ENCODE results near the gene RORC. TPM values are rescaled to one million over a fixed set of nuclear protein-coding genes. Genes with fewer than 3 reads are reported as not detected.

The RORC gene
- total RNA-seq, 2 donors from 2014 or later = not detected

GRCh38 chr1:151834239-151834638, 2.6 kb upstream of the RORC start:
- no peak overlapping the region for H3K27ac ChIP-seq (ENCODE audit: low read depth, low read length)
- H3K9me3 Mint-ChIP-seq = no peaks in the 10 kb centered on the region

GRCh38 chr1:151833172-151833900, 1.7 kb upstream of the RORC start:
- H3K27ac ChIP-seq (ENCODE audit: low read depth, low read length) = no peak overlapping the region
- no peak for DNase-seq
- no peaks in the 10 kb centered on the region for H3K4me1 ChIP-seq (ENCODE audit: control insufficient read depth, insufficient read depth, low read length)
- H3K27ac Mint-ChIP-seq = no peak overlapping the region
- H3K4me3 ChIP-seq (ENCODE audit: low read length) = no peak overlapping the region
- peaks cover 19% of the 10 kb centered on the region for H3K27me3 ChIP-seq (ENCODE audit: control insufficient read depth, insufficient read depth, low read length, poor library complexity, severe bottlenecking)
- H3K4me1 Mint-ChIP-seq = peaks cover 19% of the 10 kb centered on the region
- H3K9ac ChIP-seq (ENCODE audit: extremely low read depth, low read length, poor library complexity, severe bottlenecking) = no peak overlapping the region
- H3K27me3 Mint-ChIP-seq (ENCODE audit: insufficient read depth) = peaks cover 16% of the 10 kb centered on the region
- H3K36me3 ChIP-seq (ENCODE audit: control insufficient read depth, insufficient read depth, low read length) = no peaks in the 10 kb centered on the region
- no peak for TF ChIP-seq CTCF (conservative IDR thresholded peaks at IDR 0.05)
- H3K9me3 Mint-ChIP-seq = no peaks in the 10 kb centered on the region
- 70 to 86% methylated on average over 2 to 8 of the region's 8 CpGs for WGBS, 2 experiments (ENCODE audit: insufficient coverage in 1 of 2, insufficient read length in 1 of 2)
- H3K36me3 Mint-ChIP-seq (ENCODE audit: low read depth) = no peaks in the 10 kb centered on the region
- H3K4me3 Mint-ChIP-seq = no peak overlapping the region
- H3K9me3 ChIP-seq (ENCODE audit: control insufficient read depth, low read length) = no peaks in the 10 kb centered on the region

More at GRCh38 chr1:151834239-151834638, 2.6 kb upstream of the RORC start:
- Histone ChIP-seq H3K9ac (ENCODE audit: extremely low read depth, low read length, poor library complexity, severe bottlenecking) (no peak overlapping the region), H3K4me3 (ENCODE audit: low read length) (no peak overlapping the region), H3K27me3 (ENCODE audit: control insufficient read depth, insufficient read depth, low read length, poor library complexity, severe bottlenecking) (peaks cover 28% of the 10 kb centered on the region), H3K4me1 (ENCODE audit: control insufficient read depth, insufficient read depth, low read length) (no peaks in the 10 kb centered on the region), H3K9me3 (ENCODE audit: control insufficient read depth, low read length) (no peaks in the 10 kb centered on the region), H3K36me3 (ENCODE audit: control insufficient read depth, insufficient read depth, low read length) (no peaks in the 10 kb centered on the region)
- no peak for DNase-seq
- peaks cover 16% of the 10 kb centered on the region for H3K4me1 Mint-ChIP-seq
- H3K27ac Mint-ChIP-seq = no peak overlapping the region
- H3K4me3 Mint-ChIP-seq = no peak overlapping the region
- no peaks in the 10 kb centered on the region for H3K36me3 Mint-ChIP-seq (ENCODE audit: low read depth)
- TF ChIP-seq CTCF (conservative IDR thresholded peaks at IDR 0.05) = no peak
- WGBS, 2 experiments (ENCODE audit: insufficient coverage in 1 of 2, insufficient read length in 1 of 2) = 85% methylated on average over 3 of the region's 3 CpGs; no CpG with 5 or more reads in 1 of the 2 experiments
- H3K27me3 Mint-ChIP-seq (ENCODE audit: insufficient read depth) = peaks cover 22% of the 10 kb centered on the region

- peaks cover 21% of the 10 kb centered on the region for H3K4me1 Mint-ChIP-seq
- WGBS, 2 experiments (ENCODE audit: insufficient coverage in 1 of 2, insufficient read length in 1 of 2) = 80 to 84% methylated on average over 1 to 10 of the region's 10 CpGs
- H3K36me3 ChIP-seq (ENCODE audit: control insufficient read depth, insufficient read depth, low read length) = no peaks in the 10 kb centered on the region
- H3K27ac ChIP-seq (ENCODE audit: low read depth, low read length) = no peak overlapping the region
- no peak overlapping the region for H3K4me3 Mint-ChIP-seq
- H3K4me1 ChIP-seq (ENCODE audit: control insufficient read depth, insufficient read depth, low read length) = no peaks in the 10 kb centered on the region
- no peak for TF ChIP-seq CTCF (conservative IDR thresholded peaks at IDR 0.05)
- H3K27ac Mint-ChIP-seq = no peak overlapping the region
- H3K27me3 Mint-ChIP-seq (ENCODE audit: insufficient read depth) = peaks cover 11% of the 10 kb centered on the region
- no peaks in the 10 kb centered on the region for H3K9me3 Mint-ChIP-seq
- H3K36me3 Mint-ChIP-seq (ENCODE audit: low read depth) = no peaks in the 10 kb centered on the region
- peaks cover 10% of the 10 kb centered on the region for H3K27me3 ChIP-seq (ENCODE audit: control insufficient read depth, insufficient read depth, low read length, poor library complexity, severe bottlenecking)
- no peaks in the 10 kb centered on the region for H3K9me3 ChIP-seq (ENCODE audit: control insufficient read depth, low read length)
- H3K9ac ChIP-seq (ENCODE audit: extremely low read depth, low read length, poor library complexity, severe bottlenecking) = no peak overlapping the region
- no peak overlapping the region for H3K4me3 ChIP-seq (ENCODE audit: low read length)
- no peak for DNase-seq
These were observed 847 bp upstream of the RORC start for GRCh38 chr1:151832318-151832980.

All from endodermal cell (in vitro differentiated cells).